Stimulated activated CD8-positive, alpha-beta memory T cell treated with anti-CD3 and anti-CD28 coated beads, Interleukin-12 subunit alpha, Interleukin-12 subunit beta, amount 100 ng/mL, for 4 hours (primary cell): ENCODE results near the gene OSGEP.
A peak's percentile ranks its signal among the peaks of the same experiment; 100 is the strongest.

Experiments used
- DNase-seq: peaks from one replicate; pipeline ENCODE4 v3.0.0-alpha.2; 2020; ENCODE audit warnings: low read depth

OSGEP gene

GRCh38 chr14:20429801-20430669 is 24.6 kb downstream of the OSGEP start:
- no peak for DNase-seq

DNA sequence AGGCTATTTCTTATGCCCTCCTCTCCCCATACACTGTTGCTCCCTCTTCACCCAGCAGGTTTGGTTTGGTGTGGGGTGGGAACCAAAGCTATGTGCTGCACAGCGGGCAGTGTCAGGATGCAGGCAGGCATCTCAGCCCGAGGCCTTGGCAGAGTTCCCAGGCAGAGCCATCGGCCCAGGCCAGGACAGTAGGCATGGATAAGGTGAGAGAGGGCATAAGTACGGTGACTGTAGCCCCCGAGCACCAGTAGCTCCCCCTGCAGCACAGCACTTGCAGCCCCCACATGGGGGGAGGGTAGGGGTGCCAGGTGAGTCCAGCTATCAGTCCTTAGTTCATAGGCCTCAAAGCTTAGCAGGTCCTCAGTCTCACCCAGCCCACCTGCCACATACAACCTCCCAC is 25.8 kb downstream of the OSGEP start:
- no peak for DNase-seq

DNA sequence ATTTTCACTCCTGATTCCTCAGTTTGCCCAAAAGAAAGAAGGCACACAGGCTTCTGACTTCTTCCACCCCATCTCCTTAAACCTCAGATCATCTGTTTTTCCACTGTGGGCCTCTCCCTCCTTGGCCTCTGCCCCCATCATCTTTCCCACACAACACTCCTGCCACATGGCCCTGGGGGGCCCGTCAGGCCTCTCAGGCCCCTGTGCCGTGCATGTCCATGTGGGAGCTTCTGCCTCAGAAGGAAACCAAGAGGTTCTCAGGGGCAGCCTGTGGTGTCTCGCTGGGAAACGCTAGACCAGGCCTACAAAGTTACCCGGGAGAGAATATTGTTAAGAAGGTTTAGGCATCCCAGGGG is 26.6 kb downstream of the OSGEP start:
- no peak for DNase-seq

DNA sequence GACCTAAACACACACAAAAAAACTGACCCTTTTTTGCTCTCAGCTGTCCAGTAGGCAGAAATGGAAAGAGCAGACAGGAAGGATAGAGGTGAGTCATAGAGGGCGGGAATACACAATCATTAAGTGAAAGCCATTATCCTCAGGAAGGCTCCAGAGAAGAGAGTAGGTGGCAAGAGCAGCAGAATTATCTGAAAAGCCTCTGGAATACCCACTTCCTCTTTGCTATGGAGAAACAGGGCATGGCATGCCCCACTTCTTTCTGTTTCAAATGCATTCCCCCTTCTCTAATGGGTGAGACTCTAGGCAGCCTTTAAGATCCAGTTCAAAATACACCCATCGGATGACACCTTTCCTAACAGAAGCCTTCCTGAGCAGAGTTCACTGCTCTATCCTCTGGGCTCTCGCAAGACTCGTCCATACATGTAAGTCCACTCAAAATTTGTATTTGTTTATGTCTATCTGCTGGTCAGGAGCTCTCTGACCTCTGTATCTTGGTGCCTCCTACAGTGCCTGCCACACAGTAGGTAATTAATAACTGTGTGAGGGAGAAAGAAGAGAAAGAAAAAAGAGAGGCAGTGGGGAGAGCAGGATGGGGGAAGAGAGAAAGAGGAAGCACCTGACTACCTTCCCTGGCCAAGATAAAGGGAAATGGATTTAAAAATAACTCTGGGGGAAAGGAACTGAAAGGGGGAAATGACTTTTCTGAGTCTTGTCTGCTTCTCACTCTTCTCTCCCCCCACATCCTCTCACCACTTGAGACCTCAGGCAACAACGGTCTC is 27.2 kb downstream of the OSGEP start:
- DNase-seq, result no peak

DNA sequence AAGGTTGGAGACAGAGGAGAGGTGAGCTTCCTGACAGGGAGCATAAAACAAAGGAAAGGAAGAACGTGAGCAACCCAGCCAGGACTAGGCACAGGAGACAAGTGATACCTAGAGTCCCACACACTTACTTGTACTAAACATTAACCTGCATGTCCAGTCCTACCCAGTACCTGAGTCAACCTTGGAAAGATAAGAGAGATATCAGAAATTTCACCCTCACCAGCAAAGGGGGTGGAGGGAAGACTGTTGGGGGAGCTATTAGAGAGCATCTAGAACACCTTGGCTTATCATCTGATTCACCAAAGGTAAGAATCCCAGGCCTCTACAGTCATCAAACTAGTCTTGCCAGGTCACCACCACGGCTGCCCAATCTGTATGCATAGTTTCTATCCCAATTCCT is 29.8 kb downstream of the OSGEP start:
- DNase-seq, result no peak

- no peak for DNase-seq
These were observed 31.7 kb downstream of the OSGEP start for GRCh38 chr14:20422886-20423285.

- no peak for DNase-seq
These were observed 33.3 kb downstream of the OSGEP start for GRCh38 chr14:20421267-20421666.

- no peak for DNase-seq
These were observed 35.2 kb downstream of the OSGEP start for GRCh38 chr14:20419419-20419818.

DNA sequence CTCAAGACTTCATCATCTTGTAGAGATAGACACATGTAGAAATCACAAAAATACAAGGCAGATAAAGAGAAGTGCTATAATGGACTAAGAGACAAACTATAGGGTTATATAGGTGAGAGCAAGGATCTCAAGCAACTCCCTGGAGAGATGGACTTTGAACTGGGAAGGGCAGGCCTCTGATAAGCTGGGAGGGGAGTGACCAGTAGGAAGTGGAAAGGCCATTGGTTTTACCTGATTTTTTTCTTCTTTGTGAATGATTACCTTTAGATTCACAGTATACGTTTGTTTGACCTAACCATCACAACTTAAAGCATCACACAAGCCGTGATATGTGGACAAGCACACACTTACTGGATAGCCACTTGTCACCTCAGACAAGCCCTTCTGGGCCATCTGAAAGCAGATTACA is 36.1 kb downstream of the OSGEP start:
- DNase-seq, result no peak

DNA sequence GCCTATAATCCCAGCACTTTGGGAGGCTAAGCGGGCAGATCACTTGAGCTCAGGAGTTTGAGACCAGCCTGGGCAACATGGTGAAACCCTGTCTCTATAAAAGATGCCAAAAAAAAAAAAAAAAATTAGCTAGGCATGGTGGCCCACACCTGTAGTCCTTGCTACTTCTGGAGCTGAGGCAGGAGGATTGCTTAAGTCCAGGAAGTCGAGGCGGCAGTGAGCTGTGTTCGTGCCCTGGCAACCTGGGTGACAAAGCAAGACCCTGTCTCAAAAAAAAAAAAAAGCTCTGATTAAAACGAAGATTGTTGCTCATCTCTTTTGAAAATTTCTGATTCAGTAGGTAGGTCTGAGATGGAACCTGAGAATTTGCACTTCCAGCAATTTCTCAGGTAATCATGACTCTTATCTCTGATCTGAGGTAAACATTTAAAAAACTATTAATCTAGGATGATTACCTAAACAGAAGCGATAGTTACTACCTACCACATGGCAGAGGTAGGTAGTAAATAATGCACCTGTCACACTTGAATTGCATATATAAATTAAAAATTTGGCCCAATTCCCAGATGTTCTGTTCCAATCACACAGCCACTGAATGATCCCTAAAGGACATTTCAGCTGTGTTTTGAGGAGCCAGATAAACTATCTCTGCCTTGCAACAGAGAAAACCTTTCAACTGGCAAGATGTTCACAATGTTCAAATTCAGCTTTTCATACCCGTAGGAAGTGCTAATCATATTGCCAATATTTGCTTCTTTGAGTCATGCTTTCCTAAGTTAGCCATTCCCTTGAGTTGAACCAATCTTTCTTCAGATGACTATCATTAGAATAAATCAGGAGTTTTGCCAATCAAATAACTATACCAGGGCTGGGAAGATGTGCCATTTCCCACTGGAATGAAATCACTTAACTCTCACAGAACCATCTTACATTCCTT is 37.1 kb downstream of the OSGEP start:
- DNase-seq, result no peak

DNA sequence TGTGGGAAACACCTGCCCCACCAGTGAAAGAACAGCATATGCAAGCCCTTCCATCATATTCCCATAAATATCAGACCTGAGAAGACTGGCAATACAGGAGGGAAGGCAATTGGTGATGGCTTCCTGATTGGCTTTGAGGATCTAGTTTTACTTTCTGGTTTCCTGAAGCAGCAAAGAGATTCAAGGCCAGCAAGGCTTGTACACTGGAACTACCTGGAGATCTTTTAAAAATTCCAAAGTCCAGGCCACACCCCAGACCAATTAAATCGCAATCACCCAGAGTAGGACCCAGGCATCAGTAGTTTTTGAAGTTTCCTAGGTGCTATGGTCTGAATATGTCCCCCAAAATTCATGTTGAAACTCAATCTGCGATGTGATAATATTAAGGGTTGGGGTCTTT is 38.4 kb downstream of the OSGEP start:
- no peak for DNase-seq

- no peak for DNase-seq
These were observed 38.8 kb downstream of the OSGEP start for GRCh38 chr14:20415782-20416206.

DNA sequence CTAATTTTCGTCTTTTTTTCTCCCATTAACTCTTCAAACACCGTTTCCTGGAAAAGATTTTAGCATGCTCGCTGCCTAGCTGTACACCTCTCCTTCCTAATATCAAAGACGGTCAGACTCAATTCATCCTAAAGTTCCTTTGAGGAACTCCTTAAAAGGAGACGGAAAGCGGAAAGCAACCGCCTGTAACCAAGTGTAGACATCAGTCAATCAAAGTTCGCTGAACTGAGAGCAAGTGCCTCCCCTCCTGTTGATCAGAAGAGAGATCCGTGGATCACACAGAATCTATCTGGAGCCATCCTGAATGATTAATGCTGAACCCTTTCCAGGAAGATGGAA is 40.9 kb downstream of the OSGEP start:
- DNase-seq, result no peak

DNA sequence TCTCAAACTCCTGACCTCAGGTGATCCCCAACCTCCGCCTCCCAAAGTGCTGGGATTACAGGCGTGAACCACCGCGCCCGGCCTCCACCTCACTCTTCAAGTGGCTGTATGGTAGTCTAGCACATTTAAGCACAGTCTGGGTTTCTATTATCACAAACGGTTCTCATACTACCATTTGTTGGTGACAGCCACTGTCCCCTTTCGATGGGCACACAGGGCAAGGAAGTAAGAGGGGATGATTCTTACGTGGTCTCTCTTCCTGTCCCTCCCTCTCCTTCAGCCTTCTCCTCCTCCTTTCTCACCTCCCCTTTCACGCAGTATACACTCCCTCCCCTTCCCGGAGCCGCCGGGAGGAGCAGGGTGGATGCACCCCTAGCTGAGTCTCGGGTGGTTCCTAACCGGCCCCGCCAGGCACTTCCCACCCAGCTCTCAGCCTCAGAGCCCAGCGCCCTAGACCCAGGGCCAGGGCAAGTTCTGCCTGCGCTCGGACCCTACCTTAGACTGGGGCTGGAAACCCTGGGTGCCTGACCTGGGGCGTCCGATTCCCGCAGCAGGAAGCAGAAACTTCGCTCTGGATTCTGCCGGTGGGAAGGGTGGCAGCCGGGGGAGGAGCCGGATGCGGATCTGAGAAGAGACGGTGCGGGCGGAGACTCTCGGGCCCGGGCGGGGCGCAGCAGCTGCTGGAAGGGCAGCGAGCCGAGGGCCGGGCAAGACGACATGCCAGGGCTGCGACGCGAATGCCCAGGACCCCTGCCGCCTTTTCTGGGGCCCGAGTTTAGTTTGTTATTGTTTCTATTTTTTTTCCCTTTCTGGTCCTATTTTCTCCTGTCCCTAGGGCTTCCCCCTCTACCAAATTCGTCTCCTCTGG is 41.5 kb downstream of the OSGEP start, which contains the start of gene TEP1:
Gene TEP1 (minus strand): TSS at position 626 of the 868 bp plus-strand sequence. CDS start 5,062 bp downstream, outside the sequence.
- peak; percentile 56 for DNase-seq

DNA sequence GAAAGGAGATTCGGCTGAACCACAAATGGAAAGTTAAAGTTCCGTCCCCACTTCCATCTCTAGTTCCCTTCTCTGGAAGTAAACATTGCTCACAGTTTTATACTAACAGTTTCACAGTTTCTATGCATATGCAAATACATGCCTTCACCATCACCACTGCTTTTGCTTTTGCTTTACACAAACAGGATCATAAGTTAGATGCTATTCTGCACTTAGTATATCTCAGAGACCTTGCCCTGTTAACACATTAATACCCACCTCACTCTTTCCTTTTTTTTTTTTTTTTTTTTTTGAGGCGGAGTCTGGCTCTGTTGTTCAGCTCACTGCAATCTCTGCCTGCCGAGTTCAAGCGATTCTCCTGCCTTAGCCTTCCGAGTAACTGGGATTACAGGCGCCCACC is 42.2 kb downstream of the OSGEP start:
- no peak for DNase-seq

DNA sequence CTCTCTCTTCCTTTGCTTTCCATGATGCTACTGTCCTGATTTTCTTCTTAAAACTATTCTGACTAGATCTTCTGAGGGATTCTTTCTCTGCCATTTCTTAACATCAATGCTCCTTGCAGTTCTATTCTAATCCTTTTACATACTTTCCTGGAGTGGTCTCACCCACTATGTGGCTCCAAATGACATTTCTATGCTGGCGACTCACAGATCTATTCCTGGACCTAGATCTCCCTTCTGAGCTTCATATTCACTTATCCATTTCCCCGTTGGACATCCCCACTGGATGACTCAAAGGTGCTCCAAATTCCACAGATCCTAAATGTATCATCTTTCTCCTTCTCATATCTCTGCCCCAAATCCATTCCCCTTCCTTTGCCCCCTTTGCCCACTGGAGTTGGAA is 45.4 kb downstream of the OSGEP start:
- DNase-seq, result no peak

GRCh38 chr14:20403521-20403920 is 51.1 kb downstream of the OSGEP start:
- DNase-seq, result no peak

DNA sequence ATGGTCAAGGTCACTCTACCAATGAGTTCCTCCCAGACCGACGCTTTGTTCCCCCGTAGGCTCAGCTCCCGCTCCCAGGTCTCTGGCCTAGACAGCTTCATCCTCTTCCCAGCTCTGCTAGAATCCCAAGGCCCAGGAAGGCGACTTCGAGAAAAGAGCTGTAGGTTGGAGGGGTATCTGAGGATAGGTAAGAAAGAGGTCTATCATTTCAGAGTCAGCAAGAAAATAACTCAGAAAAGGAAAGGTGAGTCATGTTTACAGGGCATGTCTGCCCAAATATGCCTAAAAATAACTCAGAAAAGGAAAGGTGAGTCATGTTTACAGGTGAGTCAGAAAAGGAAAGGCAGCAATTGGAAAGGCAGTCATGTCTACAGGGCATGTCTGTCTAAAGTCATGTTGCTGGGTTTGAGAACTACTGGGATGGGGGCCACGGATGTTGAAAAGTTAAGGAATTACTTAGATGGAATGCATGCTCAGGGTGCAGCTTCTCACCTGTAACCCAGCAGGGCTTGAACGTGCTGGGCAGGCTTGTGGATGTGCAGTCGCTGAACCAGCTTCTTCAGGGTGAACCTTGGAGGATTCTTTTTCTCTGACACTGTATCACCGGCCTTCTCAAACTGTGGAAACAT is 53.5 kb downstream of the OSGEP start:
- DNase-seq, result no peak

DNA sequence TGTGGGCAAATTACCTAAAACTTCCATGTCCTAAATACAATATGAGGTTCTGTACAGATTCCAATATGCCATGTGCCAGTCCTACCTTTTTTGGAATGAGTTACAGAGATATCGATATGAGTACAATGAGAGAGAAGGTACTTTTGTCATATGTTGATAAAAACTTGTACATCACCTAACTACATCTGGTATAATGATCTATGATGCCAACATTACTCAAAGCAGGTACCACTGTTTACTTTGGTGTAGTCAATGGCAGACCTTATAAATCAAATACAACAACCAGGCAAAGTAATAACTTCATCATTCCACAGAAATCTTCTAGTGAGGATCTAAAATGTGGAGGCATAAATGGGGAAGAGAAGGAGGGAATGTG is 54.0 kb downstream of the OSGEP start:
- DNase-seq, result no peak

DNA sequence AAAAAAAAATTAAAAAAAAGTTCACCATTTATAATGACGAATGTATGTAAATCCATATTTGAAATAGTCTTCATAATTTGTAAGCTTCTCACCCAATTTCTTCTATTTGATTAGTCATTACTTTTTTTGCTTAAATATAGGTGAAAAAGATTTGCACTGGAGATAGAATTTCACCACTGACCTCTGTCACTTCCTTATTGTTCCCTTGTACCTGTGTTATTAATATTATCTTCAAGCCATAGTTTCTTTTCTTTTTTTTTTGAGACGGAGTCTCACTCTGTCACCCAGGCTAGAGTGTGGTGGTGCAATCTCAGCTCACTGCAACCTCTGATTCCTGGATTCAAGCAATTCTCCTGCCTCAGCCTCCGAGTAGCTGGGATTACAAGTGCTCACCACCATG is 57.1 kb downstream of the OSGEP start:
- no peak for DNase-seq
